GM10248 (cell line): ENCODE measurements around the gene IFI27.

Experiments used
- CTCF ChIA-PET: fragments of 300-600 bp; sonication (Branson Sonifier 250); formaldehyde crosslinking; extraction: SDS; loops from one replicate; lab custom pipeline; 2021; ENCODE audit warnings: antibody characterized with exemption; lab: Yijun Ruan, JAX
- POLR2A ChIA-PET: fragments of 350-650 bp; sonication (Branson Sonifier 250); formaldehyde crosslinking; extraction: SDS; loops from one replicate; lab custom pipeline; 2020; ENCODE audit warnings: antibody characterized with exemption; lab: Yijun Ruan, JAX
- DNase-seq: peaks from one replicate; pipeline ENCODE4 v3.0.0; 2012; ENCODE audit errors: extremely low spot score
- TF ChIP-seq, protein P1 (sequence below): IDR thresholded peaks from 2 replicates; pipeline ENCODE4 v1.5.1; 2012; ENCODE audit warnings: mild to moderate bottlenecking, low read depth; ENCODE audit errors: extremely low read depth, missing control alignments, control extremely low read depth

IFI27 gene

DNA sequence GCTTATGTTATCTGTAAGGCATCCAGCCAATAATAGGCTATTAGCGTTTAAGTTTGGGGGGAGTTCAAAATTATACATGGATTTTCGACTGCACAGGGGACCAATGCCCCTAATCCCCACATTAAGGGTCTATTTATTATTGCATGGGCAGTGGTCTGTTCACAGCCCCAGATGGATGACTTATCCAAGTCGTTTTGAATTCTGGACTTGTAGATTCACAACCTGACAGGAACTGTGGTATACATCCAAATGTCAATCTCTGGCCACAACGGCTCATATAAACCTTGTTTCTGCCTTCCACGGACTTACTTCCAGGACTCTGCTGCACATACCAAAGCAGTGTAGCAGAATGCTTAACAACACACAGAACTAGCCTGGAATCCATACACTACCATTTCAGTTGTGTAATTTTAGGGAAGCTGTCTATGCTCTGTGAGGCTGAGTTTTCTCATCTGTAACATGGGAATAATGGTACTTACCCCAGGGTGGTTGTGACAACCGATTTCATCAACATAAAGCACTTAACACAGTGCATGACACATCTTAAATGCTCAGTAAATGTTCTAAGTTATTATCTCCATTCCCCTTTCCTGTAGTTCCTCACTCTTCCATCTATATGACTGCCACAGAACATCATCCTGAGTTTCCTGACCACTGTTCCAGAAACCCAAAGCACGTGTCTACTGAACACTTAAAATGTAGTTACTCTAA is 33.3 kb upstream of the IFI27 start:
- CTCF ChIA-PET = interaction anchor here (5.5 kb wide), 1 partner anchor 41 kb away, joined by 25 read pairs; no protein-coding TSS in a partner anchor
- DNase-seq = no peak
- TF ChIP-seq, protein P1, sequence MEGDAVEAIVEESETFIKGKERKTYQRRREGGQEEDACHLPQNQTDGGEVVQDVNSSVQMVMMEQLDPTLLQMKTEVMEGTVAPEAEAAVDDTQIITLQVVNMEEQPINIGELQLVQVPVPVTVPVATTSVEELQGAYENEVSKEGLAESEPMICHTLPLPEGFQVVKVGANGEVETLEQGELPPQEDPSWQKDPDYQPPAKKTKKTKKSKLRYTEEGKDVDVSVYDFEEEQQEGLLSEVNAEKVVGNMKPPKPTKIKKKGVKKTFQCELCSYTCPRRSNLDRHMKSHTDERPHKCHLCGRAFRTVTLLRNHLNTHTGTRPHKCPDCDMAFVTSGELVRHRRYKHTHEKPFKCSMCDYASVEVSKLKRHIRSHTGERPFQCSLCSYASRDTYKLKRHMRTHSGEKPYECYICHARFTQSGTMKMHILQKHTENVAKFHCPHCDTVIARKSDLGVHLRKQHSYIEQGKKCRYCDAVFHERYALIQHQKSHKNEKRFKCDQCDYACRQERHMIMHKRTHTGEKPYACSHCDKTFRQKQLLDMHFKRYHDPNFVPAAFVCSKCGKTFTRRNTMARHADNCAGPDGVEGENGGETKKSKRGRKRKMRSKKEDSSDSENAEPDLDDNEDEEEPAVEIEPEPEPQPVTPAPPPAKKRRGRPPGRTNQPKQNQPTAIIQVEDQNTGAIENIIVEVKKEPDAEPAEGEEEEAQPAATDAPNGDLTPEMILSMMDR = no peak
- POLR2A ChIA-PET = no interaction called here

DNA sequence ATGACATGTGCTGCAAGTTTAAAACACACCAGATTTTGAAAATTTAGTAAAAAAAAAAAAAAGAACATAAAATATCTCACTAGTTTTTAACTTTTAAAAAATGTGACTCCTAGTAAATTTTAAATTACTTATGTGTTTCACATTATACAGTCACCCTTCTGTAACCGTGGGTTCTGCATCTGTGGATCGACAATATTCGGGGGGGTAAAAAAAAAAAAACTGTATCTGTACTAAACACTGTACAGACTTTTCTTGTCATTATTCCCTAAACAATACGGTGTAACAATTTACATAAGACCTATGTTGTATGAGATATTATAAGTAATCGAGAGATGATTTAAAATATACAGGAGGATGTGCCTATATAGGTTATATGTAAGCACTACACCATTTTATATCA is 32.7 kb upstream of the IFI27 start:
- TF ChIP-seq, protein P1 = no peak
- DNase-seq = no peak
- ChIA-PET POLR2A (no interaction called here), CTCF (interaction anchor here (5.5 kb wide), 1 partner anchor 42 kb away, joined by 25 read pairs; no protein-coding TSS in a partner anchor)

DNA sequence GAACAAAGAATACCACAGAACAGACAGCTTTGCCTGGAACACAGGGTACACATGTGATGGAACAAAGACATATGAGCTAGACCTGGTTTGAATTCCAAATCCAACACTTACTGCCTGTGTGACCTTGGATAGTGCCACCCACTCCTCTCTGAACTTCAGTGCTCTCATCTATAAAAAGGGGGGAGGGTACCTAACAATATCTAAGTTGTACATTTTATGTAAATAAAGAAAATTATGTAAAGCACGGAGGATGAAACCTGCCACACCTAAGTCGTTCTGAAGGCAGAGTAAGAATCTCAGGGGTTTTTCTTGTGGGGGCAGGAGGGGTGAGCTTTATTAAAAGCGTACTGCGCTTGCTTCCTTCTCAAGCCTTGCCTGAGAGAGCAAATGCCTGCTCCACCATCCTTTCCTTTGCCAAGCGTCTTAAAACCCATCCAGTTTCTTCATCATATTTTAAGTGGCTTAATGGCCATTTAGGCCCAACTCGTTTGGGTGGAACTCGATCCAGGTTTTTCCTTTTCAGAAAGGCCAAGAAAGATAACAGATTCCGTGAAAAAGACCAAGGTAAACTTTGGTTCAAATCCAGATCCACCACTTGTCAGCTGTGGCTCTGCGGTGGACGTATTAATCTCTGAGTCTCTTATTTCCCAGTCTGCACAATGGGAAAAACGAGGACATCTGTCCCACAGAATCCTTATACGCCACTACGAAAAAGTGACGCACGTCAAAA is 30.5 kb upstream of the IFI27 start:
- ChIA-PET CTCF (interaction anchor here (1.0 to 5.5 kb wide), 5 partner anchors 13 to 56 kb away, joined by 3 to 25 read pairs (median 4); no protein-coding TSS in a partner anchor), POLR2A (interaction anchor here (1.0 to 2.1 kb wide), 2 partner anchors 23 to 57 kb away, joined by 3 to 8 read pairs; no protein-coding TSS in a partner anchor)
- no peak for DNase-seq
- TF ChIP-seq, protein P1 = no peak

DNA sequence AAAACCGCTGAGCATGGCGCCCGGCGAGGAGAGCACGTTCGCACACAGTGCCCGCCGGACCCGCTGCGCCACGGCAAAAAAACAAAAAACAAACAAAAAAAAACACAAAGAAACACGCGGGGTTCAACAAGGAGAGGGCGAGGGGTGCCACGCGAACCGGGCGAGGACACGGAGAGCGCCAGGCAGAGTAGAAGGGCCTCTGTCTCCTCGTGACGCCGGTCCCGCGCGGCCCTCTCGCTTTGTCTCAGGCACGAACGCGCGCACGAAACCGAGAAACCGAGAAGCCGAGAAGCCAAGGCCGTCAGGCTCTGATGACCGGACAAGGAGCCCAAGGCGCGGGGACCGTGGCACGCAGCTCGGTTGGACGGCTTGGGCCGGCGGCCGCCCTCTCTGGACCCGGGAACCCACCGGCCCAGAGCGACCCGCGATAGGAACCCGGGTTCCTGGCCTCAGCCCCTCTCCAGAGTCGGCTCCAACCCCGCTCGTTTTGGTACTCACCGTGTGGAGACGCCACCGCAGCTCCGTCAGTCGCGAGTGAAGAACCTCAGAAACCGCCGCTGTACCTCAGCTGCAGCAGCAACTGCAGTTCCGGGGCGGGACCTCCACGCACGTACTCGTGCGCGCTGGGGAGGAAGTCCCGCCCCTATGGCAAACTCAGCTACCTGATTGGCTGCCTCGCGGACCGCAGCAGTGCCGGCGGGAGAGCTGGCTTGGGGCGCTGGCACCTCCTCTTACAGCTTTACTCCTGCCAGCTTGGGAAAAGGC is 29.7 kb upstream of the IFI27 start, which contains the start of the genes DDX24 and IFI27L1:
DDX24 (minus strand) TSS at position 582 of the 765 bp plus-strand sequence. CDS start 1,460 bp downstream, outside the sequence.
IFI27L1 (plus strand) TSS at position 690 of the 765 bp plus-strand sequence. CDS start 15,628 bp downstream, outside the sequence.
- peak; percentile 98 for DNase-seq
- CTCF ChIA-PET = interaction anchor here (0.7 to 5.5 kb wide), 11 partner anchors 10 to 141 kb away, joined by 3 to 25 read pairs (median 4); no protein-coding TSS in a partner anchor
- POLR2A ChIA-PET = interaction anchor here (0.6 to 1.1 kb wide), 8 partner anchors 13 to 100 kb away, joined by 3 to 6 read pairs (median 4); no protein-coding TSS in a partner anchor
- TF ChIP-seq, protein P1 = no peak

DNA sequence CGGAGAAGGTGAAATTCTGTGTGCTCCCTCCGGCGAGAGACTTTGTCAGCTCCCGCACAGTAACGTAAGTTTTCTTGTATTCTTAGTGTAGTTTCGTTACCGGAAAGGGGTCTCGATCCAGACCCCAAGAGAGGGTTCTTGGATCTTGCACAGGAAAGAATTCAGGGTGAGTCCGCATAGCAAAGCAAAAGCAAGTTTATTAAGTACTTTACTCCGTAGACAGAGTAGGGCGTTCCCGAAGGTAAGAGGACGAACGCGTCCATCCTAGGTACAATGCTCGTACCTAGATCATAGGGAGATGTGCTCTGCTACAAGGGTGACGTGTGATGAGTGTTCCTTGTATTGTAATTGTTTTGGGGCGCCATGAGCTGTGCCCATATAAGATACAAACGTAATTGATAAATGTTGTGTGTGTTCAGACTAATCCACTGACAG is 29.1 kb upstream of the IFI27 start:
- TF ChIP-seq, protein P1 = no peak
- DNase-seq = no peak
- ChIA-PET CTCF (interaction anchor here (0.7 to 5.5 kb wide), 13 partner anchors 10 to 141 kb away, joined by 3 to 25 read pairs (median 3); no protein-coding TSS in a partner anchor), POLR2A (interaction anchor here (0.6 to 1.1 kb wide), 8 partner anchors 14 to 100 kb away, joined by 3 to 6 read pairs (median 4); no protein-coding TSS in a partner anchor)
